ENCODE measurements around the gene YJEFN3.

The YJEFN3 gene

GRCh38 chr19:19532806-19533701, 4.3 kb downstream of the YJEFN3 start:
- Histone ChIP-seq H3K27me3 (ENCODE audit: control insufficient read depth, insufficient read depth, low read length) (no peaks in the 10 kb centered on the region), H3K36me3 (ENCODE audit: control insufficient read depth, insufficient read depth, low read length) (peaks cover 3% of the 10 kb centered on the region), H3K27ac (ENCODE audit: low read length) (no peak overlapping the region), H3K9me3 (ENCODE audit: control insufficient read depth, insufficient read depth, low read length) (no peaks in the 10 kb centered on the region), H3K4me1 (ENCODE audit: control insufficient read depth, insufficient read depth, low read length) (peaks cover 3% of the 10 kb centered on the region; the same call in 1 of the 2 replicates), H3K4me3 (ENCODE audit: low read length) (no peak overlapping the region)
- no peak for DNase-seq (ENCODE audit: low read depth, low spot score)
- WGBS (ENCODE audit: insufficient coverage, insufficient read length): 100% methylated on average over 1 of the region's 14 CpGs

- Histone ChIP-seq H3K27ac (ENCODE audit: low read length) (no peak overlapping the region), H3K36me3 (ENCODE audit: control insufficient read depth, insufficient read depth, low read length) (peaks cover 2% of the 10 kb centered on the region; the same call in 1 of the 2 replicates), H3K27me3 (ENCODE audit: control insufficient read depth, insufficient read depth, low read length) (peaks cover 3% of the 10 kb centered on the region; the same call in 1 of the 2 replicates), H3K4me3 (ENCODE audit: low read length) (no peak overlapping the region), H3K9me3 (ENCODE audit: control insufficient read depth, insufficient read depth, low read length) (no peaks in the 10 kb centered on the region), H3K4me1 (ENCODE audit: control insufficient read depth, insufficient read depth, low read length) (peaks cover 3% of the 10 kb centered on the region; the same call in 1 of the 2 replicates)
- WGBS (ENCODE audit: insufficient coverage, insufficient read length): no CpG with 5 or more reads among the region's 6 CpGs
- DNase-seq (ENCODE audit: low read depth, low spot score): no peak
Observed at GRCh38 chr19:19533841-19534240, 5.1 kb downstream of the YJEFN3 start.

- no CpG with 5 or more reads among the region's 27 CpGs for WGBS (ENCODE audit: insufficient coverage, insufficient read length)
- H3K4me1 ChIP-seq (ENCODE audit: control insufficient read depth, insufficient read depth, low read length): peaks cover 3% of the 10 kb centered on the region; the same call in 1 of the 2 replicates
- H3K4me3 ChIP-seq (ENCODE audit: low read length): peak overlapping the region; percentile 3; the same call in 1 of the 2 replicates
- no peaks in the 10 kb centered on the region for H3K9me3 ChIP-seq (ENCODE audit: control insufficient read depth, insufficient read depth, low read length)
- DNase-seq (ENCODE audit: low read depth, low spot score): no peak
- H3K36me3 ChIP-seq (ENCODE audit: control insufficient read depth, insufficient read depth, low read length): no peaks in the 10 kb centered on the region
- no peak overlapping the region for H3K27ac ChIP-seq (ENCODE audit: low read length)
- peaks cover 3% of the 10 kb centered on the region; the same call in 1 of the 2 replicates for H3K27me3 ChIP-seq (ENCODE audit: control insufficient read depth, insufficient read depth, low read length)
Observed at GRCh38 chr19:19534556-19535265, 6.0 kb downstream of the YJEFN3 start.

GRCh38 chr19:19535311-19536191, 6.8 kb downstream of the YJEFN3 start:
- Histone ChIP-seq H3K27ac (ENCODE audit: low read length) (no peak overlapping the region), H3K9me3 (ENCODE audit: control insufficient read depth, insufficient read depth, low read length) (no peaks in the 10 kb centered on the region), H3K36me3 (ENCODE audit: control insufficient read depth, insufficient read depth, low read length) (no peaks in the 10 kb centered on the region), H3K4me1 (ENCODE audit: control insufficient read depth, insufficient read depth, low read length) (peaks cover 5% of the 10 kb centered on the region; the same call in 1 of the 2 replicates), H3K4me3 (ENCODE audit: low read length) (no peak overlapping the region), H3K27me3 (ENCODE audit: control insufficient read depth, insufficient read depth, low read length) (peaks cover 3% of the 10 kb centered on the region; the same call in 1 of the 2 replicates)
- no peak for DNase-seq (ENCODE audit: low read depth, low spot score)
- no CpG with 5 or more reads among the region's 34 CpGs for WGBS (ENCODE audit: insufficient coverage, insufficient read length)

GRCh38 chr19:19537075-19538048, 8.7 kb downstream of the YJEFN3 start:
- peaks cover 5% of the 10 kb centered on the region; the same call in 1 of the 2 replicates for H3K4me1 ChIP-seq (ENCODE audit: control insufficient read depth, insufficient read depth, low read length)
- no peaks in the 10 kb centered on the region for H3K36me3 ChIP-seq (ENCODE audit: control insufficient read depth, insufficient read depth, low read length)
- no peak overlapping the region for H3K27ac ChIP-seq (ENCODE audit: low read length)
- H3K4me3 ChIP-seq (ENCODE audit: low read length): no peak overlapping the region
- peaks cover 3% of the 10 kb centered on the region; the same call in 1 of the 2 replicates for H3K27me3 ChIP-seq (ENCODE audit: control insufficient read depth, insufficient read depth, low read length)
- DNase-seq (ENCODE audit: low read depth, low spot score): no peak
- H3K9me3 ChIP-seq (ENCODE audit: control insufficient read depth, insufficient read depth, low read length): no peaks in the 10 kb centered on the region
- no CpG with 5 or more reads among the region's 59 CpGs for WGBS (ENCODE audit: insufficient coverage, insufficient read length)

GRCh38 chr19:19538061-19538784, 9.5 kb downstream of the YJEFN3 start, which contains the start of gene CILP2:
CILP2 (plus strand) TSS chr19:19538265; CDS start chr19:19538350, 85 bp downstream.
- no peak for DNase-seq (ENCODE audit: low read depth, low spot score)
- H3K4me3 ChIP-seq (ENCODE audit: low read length): peak within 1 kb of the TSS; percentile 36; the same call in 1 of the 2 replicates
- H3K9me3 ChIP-seq (ENCODE audit: control insufficient read depth, insufficient read depth, low read length): no peaks in the 10 kb centered on the region
- WGBS (ENCODE audit: insufficient coverage, insufficient read length): no CpG with 5 or more reads among the region's 56 CpGs
- no peaks in the 10 kb centered on the region for H3K36me3 ChIP-seq (ENCODE audit: control insufficient read depth, insufficient read depth, low read length)
- peaks cover 3% of the 10 kb centered on the region; the same call in 1 of the 2 replicates for H3K27me3 ChIP-seq (ENCODE audit: control insufficient read depth, insufficient read depth, low read length)
- no peak within 1 kb of the TSS for H3K27ac ChIP-seq (ENCODE audit: low read length)
- peaks cover 2% of the 10 kb centered on the region; the same call in 1 of the 2 replicates for H3K4me1 ChIP-seq (ENCODE audit: control insufficient read depth, insufficient read depth, low read length)

GRCh38 chr19:19538785-19539166, 10.1 kb downstream of the YJEFN3 start:
- Histone ChIP-seq H3K27ac (ENCODE audit: low read length) (no peak overlapping the region), H3K4me1 (ENCODE audit: control insufficient read depth, insufficient read depth, low read length) (peaks cover 2% of the 10 kb centered on the region; the same call in 1 of the 2 replicates), H3K36me3 (ENCODE audit: control insufficient read depth, insufficient read depth, low read length) (no peaks in the 10 kb centered on the region), H3K27me3 (ENCODE audit: control insufficient read depth, insufficient read depth, low read length) (peaks cover 3% of the 10 kb centered on the region; the same call in 1 of the 2 replicates), H3K4me3 (ENCODE audit: low read length) (no peak overlapping the region; the same call in 1 of the 2 replicates), H3K9me3 (ENCODE audit: control insufficient read depth, insufficient read depth, low read length) (no peaks in the 10 kb centered on the region)
- no CpG with 5 or more reads among the region's 7 CpGs for WGBS (ENCODE audit: insufficient coverage, insufficient read length)
- no peak for DNase-seq (ENCODE audit: low read depth, low spot score)

- no peak overlapping the region for H3K4me3 ChIP-seq (ENCODE audit: low read length)
- peaks cover 3% of the 10 kb centered on the region; the same call in 1 of the 2 replicates for H3K27me3 ChIP-seq (ENCODE audit: control insufficient read depth, insufficient read depth, low read length)
- WGBS (ENCODE audit: insufficient coverage, insufficient read length): no CpG with 5 or more reads among the region's 19 CpGs
- DNase-seq (ENCODE audit: low read depth, low spot score): no peak
- no peaks in the 10 kb centered on the region for H3K9me3 ChIP-seq (ENCODE audit: control insufficient read depth, insufficient read depth, low read length)
- no peak overlapping the region for H3K27ac ChIP-seq (ENCODE audit: low read length)
- H3K4me1 ChIP-seq (ENCODE audit: control insufficient read depth, insufficient read depth, low read length): peaks cover 2% of the 10 kb centered on the region; the same call in 1 of the 2 replicates
- peaks cover 3% of the 10 kb centered on the region; the same call in 1 of the 2 replicates for H3K36me3 ChIP-seq (ENCODE audit: control insufficient read depth, insufficient read depth, low read length)
Observed at GRCh38 chr19:19539698-19540063, 11.0 kb downstream of the YJEFN3 start.

All from iPS DF 6.9 (cell line).